Upper lobe of right lung (tissue), 1 donor: ENCODE data around the gene THBS2. TPM values are rescaled to one million over a fixed set of nuclear protein-coding genes. Genes with fewer than 3 reads are reported as not detected.

ENCODE experiments used
- ATAC-seq: fragments of 200-7000 bp; cut with Tn5 transposase; one replicate; pipeline ENCODE4 v1.9.1; 2020; ENCODE audit warnings: mild to moderate bottlenecking, moderate library complexity
- DNase-seq: peaks from one replicate; pipeline ENCODE4 v3.0.0-alpha.2; 2020
- H3K27ac ChIP-seq: fragments of 200-600 bp; one replicate; pipeline ENCODE4 v1.8.0; 2022
- H3K27me3 ChIP-seq: fragments of 200-600 bp; one replicate; pipeline ENCODE4 v1.8.0; 2022; ENCODE audit warnings: mild to moderate bottlenecking
- H3K36me3 ChIP-seq: fragments of 200-600 bp; one replicate; pipeline ENCODE4 v1.8.0; 2022
- H3K4me1 ChIP-seq: fragments of 200-600 bp; one replicate; pipeline ENCODE4 v1.8.0; 2022
- H3K4me3 ChIP-seq: fragments of 200-600 bp; one replicate; pipeline ENCODE4 v1.8.0; 2022; ENCODE audit warnings: mild to moderate bottlenecking
- H3K9me3 ChIP-seq: fragments of 200-600 bp; one replicate; pipeline ENCODE4 v1.8.0; 2022
- CTCF ChIP-seq: fragments of 200-600 bp; IDR thresholded peaks from one replicate; pipeline ENCODE4 v1.8.0; 2022; ENCODE audit warnings: antibody characterized with exemption
- intact Hi-C: fragments of 100-400 bp; cut with DNase I; formaldehyde crosslinking; loops from one replicate; pipeline ENCODE4 v1.11.0; 2022
- total RNA-seq: library from RNA; stranded (reverse); fragmentation: NEBNext Ultra II Directional; extraction: Animal tissue kit (Norgen Biotek cat#: 25700); gene quantifications from one replicate; pipeline ENCODE4 v1.2.1, GENCODE V29; 2021
- donor health status: DM: no; HTN: yes; CAD: no; lungs with severe emphysema.

Gene THBS2
- total RNA-seq, 1 donor from 2014 or later: 23.7 TPM

GRCh38 chr6:169166896-169167580 is 86.6 kb downstream of the THBS2 start:
- intact Hi-C loops: no loop called here
- no peak overlapping the region for H3K4me3 ChIP-seq
- H3K36me3 ChIP-seq: no peaks in the 10 kb centered on the region
- no peak for TF ChIP-seq CTCF
- H3K27me3 ChIP-seq: no peaks in the 10 kb centered on the region
- no peaks in the 10 kb centered on the region for H3K9me3 ChIP-seq
- no peak overlapping the region for H3K27ac ChIP-seq
- ATAC-seq (peak; percentile 11), DNase-seq (no peak)
- H3K4me1 ChIP-seq: no peaks in the 10 kb centered on the region
